Stimulated activated CD8-positive, alpha-beta memory T cell treated with anti-CD3 and anti-CD28 coated beads, Interleukin-7, amount 100 ng/mL, for 24 hours (primary cell): ENCODE measurements around the gene CPNE2.
"Not testable (repeated sequence)": the region's sequence is repeated elsewhere in the genome, so short reads cannot be mapped to it uniquely, and the experiment has no call there.

Experiments used
- DNase-seq: peaks from one replicate; pipeline ENCODE4 v3.0.0-alpha.2; 2020; ENCODE audit warnings: low read depth

CPNE2 gene

GRCh38 chr16:57098188-57098841 lies 5.9 kb downstream of the CPNE2 start:
- DNase-seq = no peak

- not testable (repeated sequence) for DNase-seq
Observed at GRCh38 chr16:57099965-57100364, 7.6 kb downstream of the CPNE2 start.

- no peak for DNase-seq
Observed at GRCh38 chr16:57100445-57100844, 8.1 kb downstream of the CPNE2 start.

- DNase-seq = no peak
Observed at GRCh38 chr16:57102888-57103851, 10.8 kb downstream of the CPNE2 start.

GRCh38 chr16:57104706-57105105 lies 12.3 kb downstream of the CPNE2 start:
- no peak for DNase-seq

GRCh38 chr16:57105184-57105583 lies 12.8 kb downstream of the CPNE2 start:
- no peak for DNase-seq

GRCh38 chr16:57106767-57107166 lies 14.4 kb downstream of the CPNE2 start:
- DNase-seq = no peak

- DNase-seq = no peak
Observed at GRCh38 chr16:57107321-57107922, 15.0 kb downstream of the CPNE2 start.

GRCh38 chr16:57108432-57108831 lies 16.0 kb downstream of the CPNE2 start:
- no peak for DNase-seq

- not testable (repeated sequence) for DNase-seq
Observed at GRCh38 chr16:57109259-57110105, 17.1 kb downstream of the CPNE2 start.

- no peak for DNase-seq
Observed at GRCh38 chr16:57110937-57111336, 18.6 kb downstream of the CPNE2 start.

GRCh38 chr16:57111420-57111819 lies 19.0 kb downstream of the CPNE2 start:
- no peak for DNase-seq

- DNase-seq = no peak
Observed at GRCh38 chr16:57112403-57113041, 20.1 kb downstream of the CPNE2 start.

GRCh38 chr16:57113042-57113453 lies 20.7 kb downstream of the CPNE2 start:
- DNase-seq = no peak

GRCh38 chr16:57113664-57114063 lies 21.3 kb downstream of the CPNE2 start:
- no peak for DNase-seq

- DNase-seq = no peak
Observed at GRCh38 chr16:57115168-57115513, 22.8 kb downstream of the CPNE2 start.

GRCh38 chr16:57115514-57116182 lies 23.3 kb downstream of the CPNE2 start:
- no peak for DNase-seq

- DNase-seq = no peak
Observed at GRCh38 chr16:57118461-57119084, 26.2 kb downstream of the CPNE2 start.

- no peak for DNase-seq
Observed at GRCh38 chr16:57123216-57123973, 31.0 kb downstream of the CPNE2 start.
